Panc1 (cell line): ENCODE results near the gene SPATA6L. TPM values are rescaled to one million over a fixed set of nuclear protein-coding genes. Genes with fewer than 3 reads are reported as not detected.

ENCODE experiments used
- ATAC-seq: fragments of 200-7000 bp; cut with Tn5 transposase; 2 replicates; pipeline ENCODE4 v1.9.1; 2020; ENCODE audit warnings: mild to moderate bottlenecking, moderate library complexity
- BruUV-seq: library from RNA; stranded (reverse); fragments of 400-500 nt; replicated peaks from 2 replicates; lab custom pipeline; 2021; lab: Mats Ljungman, UMichigan
- CTCF ChIA-PET: fragments of 300-600 bp; sonication (Branson Sonifier 250); formaldehyde crosslinking; loops from one replicate; lab custom pipeline; 2022; ENCODE audit warnings: antibody characterized with exemption; lab: Charles Lee
- POLR2A ChIA-PET: fragments of 300-600 bp; sonication (Branson Sonifier 250); formaldehyde crosslinking; loops from one replicate; lab custom pipeline; 2022; ENCODE audit warnings: antibody characterized with exemption; lab: Charles Lee
- DNase-seq: peaks from one replicate; pipeline ENCODE4 v3.0.0-alpha.2; 2010; ENCODE audit warnings: low read depth, low spot score
- H3K27ac ChIP-seq: 2 replicates; pipeline ENCODE4 v1.5.1; 2011; ENCODE audit warnings: mild to moderate bottlenecking, low read length, inconsistent platforms
- H3K27me3 ChIP-seq: fragments of 200-500 bp; sonication (Bioruptor generic); 2 replicates; pipeline ENCODE4 v1.6.0; 2014; ENCODE audit warnings: low read length, inconsistent platforms; ENCODE audit not compliant: control insufficient read depth, insufficient read depth
- H3K36me3 ChIP-seq: fragments of 200-500 bp; sonication (Bioruptor generic); 2 replicates; pipeline ENCODE4 v1.5.1; 2014; ENCODE audit warnings: inconsistent platforms, mild to moderate bottlenecking, low read length, moderate library complexity; ENCODE audit not compliant: control insufficient read depth, insufficient read depth
- H3K4me1 ChIP-seq: 2 replicates; pipeline ENCODE4 v1.5.1; 2011; ENCODE audit warnings: inconsistent platforms, mild to moderate bottlenecking, low read length, moderate library complexity; ENCODE audit not compliant: control insufficient read depth, insufficient read depth
- H3K4me3 ChIP-seq, 2 experiments: 2 replicates each; pipeline ENCODE4 v1.5.1; 2011 to 2012; ENCODE audit warnings: low read depth in 2 of 2, low read length in 2 of 2, mild to moderate bottlenecking in 2 of 2, inconsistent platforms in 1 of 2, moderate library complexity in 1 of 2
- H3K9me3 ChIP-seq: fragments of 200-500 bp; sonication (Bioruptor generic); 2 replicates; pipeline ENCODE4 v1.5.1; 2014; ENCODE audit warnings: low read depth, mild to moderate bottlenecking, inconsistent platforms, low read length, moderate library complexity; ENCODE audit not compliant: control insufficient read depth, insufficient read depth
- POLR2AphosphoS5 ChIP-seq: IDR thresholded peaks from 2 replicates; pipeline ENCODE4 v1.6.1; 2012; ENCODE audit warnings: mild to moderate bottlenecking, low read depth, low read length, moderate library complexity
- SIN3A ChIP-seq: IDR thresholded peaks from 2 replicates; pipeline ENCODE4 v1.6.1; 2012; ENCODE audit warnings: low read depth, mild to moderate bottlenecking, low read length, moderate library complexity, borderline replicate concordance; ENCODE audit not compliant: insufficient read depth
- TCF7L2 ChIP-seq: IDR thresholded peaks from 2 replicates; pipeline ENCODE4 v1.6.1; 2011; ENCODE audit warnings: mild to moderate bottlenecking, low read depth, low read length, inconsistent platforms
- in situ Hi-C: cut with HindIII; loops from 2 replicates; pipeline ENCODE4 v1.10.0; 2016; ENCODE audit warnings: low sequenced_read_pairs, low pct_unique_long_range_greater_than_20kb
- intact Hi-C: fragments of 100-400 bp; cut with micrococcal nuclease; formaldehyde crosslinking; loops from one replicate; pipeline ENCODE4 v1.10.0; 2022; ENCODE audit not compliant: unreplicated experiment
- total RNA-seq: library from RNA; stranded (reverse); gene quantifications from one replicate; pipeline ENCODE4 v1.2.1, GENCODE V29; 2021; ENCODE audit not compliant: unreplicated experiment
- TF ChIP-seq, protein P1 (sequence below): fragments of 450-650 bp; IDR thresholded peaks from 2 replicates; pipeline ENCODE4 v1.5.1; 2017; ENCODE audit warnings: mild to moderate bottlenecking
- TF ChIP-seq, protein P2 (sequence below), 2 experiments: IDR thresholded peaks; 2 replicates each; pipeline ENCODE4 v1.6.1; 2011 to 2012; ENCODE audit warnings: low read depth in 2 of 2, control low read depth in 1 of 2, low read length in 1 of 2, mild to moderate bottlenecking in 1 of 2, moderate library complexity in 1 of 2; ENCODE audit not compliant: insufficient read depth in 1 of 2

SPATA6L gene
- total RNA-seq, 1 experiment from 2014 or later = 0.13 TPM

DNA sequence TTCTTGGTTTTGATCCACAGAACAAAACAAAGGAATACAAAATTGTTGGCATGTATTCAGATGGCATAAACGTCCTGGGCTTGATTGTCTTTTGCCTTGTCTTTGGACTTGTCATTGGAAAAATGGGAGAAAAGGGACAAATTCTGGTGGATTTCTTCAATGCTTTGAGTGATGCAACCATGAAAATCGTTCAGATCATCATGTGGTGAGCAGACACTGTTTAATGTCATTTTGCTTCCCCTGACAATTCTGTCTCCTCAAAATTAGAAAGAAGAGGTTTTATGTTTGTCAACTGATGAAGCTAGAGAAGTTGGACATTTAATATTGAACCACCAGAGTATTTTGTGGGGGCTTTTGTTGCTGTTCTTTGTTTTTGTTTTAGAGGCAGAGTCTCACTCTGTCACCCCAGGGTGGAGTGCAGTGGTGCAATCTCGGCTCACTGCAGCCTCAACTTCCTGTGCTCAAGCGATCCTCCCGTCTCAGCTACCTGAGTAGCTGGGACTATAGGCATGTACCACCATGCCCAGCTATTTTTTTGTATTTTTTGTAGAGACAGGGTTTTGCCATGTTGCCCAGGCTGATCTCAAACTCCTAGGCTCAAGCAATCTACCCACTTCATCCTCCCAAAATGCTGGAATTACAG, 94.0 kb downstream of the SPATA6L start:
- DNase-seq = no peak
- Histone ChIP-seq H3K27me3 (no peaks in the 10 kb centered on the region), H3K36me3 (no peaks in the 10 kb centered on the region), H3K27ac (no peak overlapping the region), H3K4me1 (no peaks in the 10 kb centered on the region), H3K4me3 (no peak overlapping the region), H3K9me3 (no peaks in the 10 kb centered on the region)
- BruUV-seq = no TSS peak
- ChIA-PET POLR2A (no interaction called here), CTCF (no interaction called here)
- in situ Hi-C loops = no loop called here
- intact Hi-C loops = no loop called here
- no peak for ATAC-seq
- TF ChIP-seq, protein P1, sequence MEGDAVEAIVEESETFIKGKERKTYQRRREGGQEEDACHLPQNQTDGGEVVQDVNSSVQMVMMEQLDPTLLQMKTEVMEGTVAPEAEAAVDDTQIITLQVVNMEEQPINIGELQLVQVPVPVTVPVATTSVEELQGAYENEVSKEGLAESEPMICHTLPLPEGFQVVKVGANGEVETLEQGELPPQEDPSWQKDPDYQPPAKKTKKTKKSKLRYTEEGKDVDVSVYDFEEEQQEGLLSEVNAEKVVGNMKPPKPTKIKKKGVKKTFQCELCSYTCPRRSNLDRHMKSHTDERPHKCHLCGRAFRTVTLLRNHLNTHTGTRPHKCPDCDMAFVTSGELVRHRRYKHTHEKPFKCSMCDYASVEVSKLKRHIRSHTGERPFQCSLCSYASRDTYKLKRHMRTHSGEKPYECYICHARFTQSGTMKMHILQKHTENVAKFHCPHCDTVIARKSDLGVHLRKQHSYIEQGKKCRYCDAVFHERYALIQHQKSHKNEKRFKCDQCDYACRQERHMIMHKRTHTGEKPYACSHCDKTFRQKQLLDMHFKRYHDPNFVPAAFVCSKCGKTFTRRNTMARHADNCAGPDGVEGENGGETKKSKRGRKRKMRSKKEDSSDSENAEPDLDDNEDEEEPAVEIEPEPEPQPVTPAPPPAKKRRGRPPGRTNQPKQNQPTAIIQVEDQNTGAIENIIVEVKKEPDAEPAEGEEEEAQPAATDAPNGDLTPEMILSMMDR = no peak
- TF ChIP-seq TCF7L2 = no peak
- no peak for TF ChIP-seq POLR2AphosphoS5
- TF ChIP-seq, protein P2, sequence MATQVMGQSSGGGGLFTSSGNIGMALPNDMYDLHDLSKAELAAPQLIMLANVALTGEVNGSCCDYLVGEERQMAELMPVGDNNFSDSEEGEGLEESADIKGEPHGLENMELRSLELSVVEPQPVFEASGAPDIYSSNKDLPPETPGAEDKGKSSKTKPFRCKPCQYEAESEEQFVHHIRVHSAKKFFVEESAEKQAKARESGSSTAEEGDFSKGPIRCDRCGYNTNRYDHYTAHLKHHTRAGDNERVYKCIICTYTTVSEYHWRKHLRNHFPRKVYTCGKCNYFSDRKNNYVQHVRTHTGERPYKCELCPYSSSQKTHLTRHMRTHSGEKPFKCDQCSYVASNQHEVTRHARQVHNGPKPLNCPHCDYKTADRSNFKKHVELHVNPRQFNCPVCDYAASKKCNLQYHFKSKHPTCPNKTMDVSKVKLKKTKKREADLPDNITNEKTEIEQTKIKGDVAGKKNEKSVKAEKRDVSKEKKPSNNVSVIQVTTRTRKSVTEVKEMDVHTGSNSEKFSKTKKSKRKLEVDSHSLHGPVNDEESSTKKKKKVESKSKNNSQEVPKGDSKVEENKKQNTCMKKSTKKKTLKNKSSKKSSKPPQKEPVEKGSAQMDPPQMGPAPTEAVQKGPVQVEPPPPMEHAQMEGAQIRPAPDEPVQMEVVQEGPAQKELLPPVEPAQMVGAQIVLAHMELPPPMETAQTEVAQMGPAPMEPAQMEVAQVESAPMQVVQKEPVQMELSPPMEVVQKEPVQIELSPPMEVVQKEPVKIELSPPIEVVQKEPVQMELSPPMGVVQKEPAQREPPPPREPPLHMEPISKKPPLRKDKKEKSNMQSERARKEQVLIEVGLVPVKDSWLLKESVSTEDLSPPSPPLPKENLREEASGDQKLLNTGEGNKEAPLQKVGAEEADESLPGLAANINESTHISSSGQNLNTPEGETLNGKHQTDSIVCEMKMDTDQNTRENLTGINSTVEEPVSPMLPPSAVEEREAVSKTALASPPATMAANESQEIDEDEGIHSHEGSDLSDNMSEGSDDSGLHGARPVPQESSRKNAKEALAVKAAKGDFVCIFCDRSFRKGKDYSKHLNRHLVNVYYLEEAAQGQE (IDR thresholded peaks at IDR 0.05; ENCODE audit: insufficient read depth in 1 of 2, low read depth in 2 of 2, low read length in 1 of 2) = no peak
- TF ChIP-seq SIN3A = no peak

DNA sequence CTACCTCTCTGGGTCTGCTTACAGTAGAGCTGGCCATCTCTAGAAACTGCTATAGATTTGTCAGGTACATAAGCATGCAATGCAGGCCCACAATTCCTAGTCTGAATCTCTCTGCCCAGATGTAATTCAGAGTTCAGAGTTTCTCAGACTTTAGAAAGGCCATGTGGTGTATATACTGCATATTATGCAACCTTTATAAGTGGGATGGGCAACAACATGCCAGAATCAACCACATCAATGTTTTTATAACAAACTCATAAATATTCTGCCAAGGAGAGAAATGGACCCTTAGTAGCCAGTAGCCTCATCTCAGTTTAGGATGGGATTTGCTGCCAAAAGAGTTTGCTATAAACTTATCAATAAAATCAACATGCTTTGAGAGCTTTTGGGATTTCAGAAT, 97.2 kb downstream of the SPATA6L start:
- no peaks in the 10 kb centered on the region for H3K4me1 ChIP-seq
- POLR2A ChIA-PET = no interaction called here
- TF ChIP-seq SIN3A (no peak), POLR2AphosphoS5 (no peak), TCF7L2 (no peak)
- TF ChIP-seq, protein P2 (IDR thresholded peaks at IDR 0.05; ENCODE audit: insufficient read depth in 1 of 2, low read depth in 2 of 2, low read length in 1 of 2) = no peak
- TF ChIP-seq, protein P1 = no peak
- CTCF ChIA-PET = no interaction called here
- intact Hi-C loops (no loop called here), in situ Hi-C loops (no loop called here)
- no TSS peak for BruUV-seq
- H3K27ac ChIP-seq = no peak overlapping the region
- no peaks in the 10 kb centered on the region for H3K9me3 ChIP-seq
- no peaks in the 10 kb centered on the region for H3K36me3 ChIP-seq
- DNase-seq = no peak
- H3K4me3 ChIP-seq = no peak overlapping the region
- H3K27me3 ChIP-seq = no peaks in the 10 kb centered on the region
- no peak for ATAC-seq
